ENCODE measurements around the gene SLC2A3.
"Not testable (repeated sequence)": the region's sequence is repeated elsewhere in the genome, so short reads cannot be mapped to it uniquely, and the experiment has no call there.

Gene SLC2A3

DNA sequence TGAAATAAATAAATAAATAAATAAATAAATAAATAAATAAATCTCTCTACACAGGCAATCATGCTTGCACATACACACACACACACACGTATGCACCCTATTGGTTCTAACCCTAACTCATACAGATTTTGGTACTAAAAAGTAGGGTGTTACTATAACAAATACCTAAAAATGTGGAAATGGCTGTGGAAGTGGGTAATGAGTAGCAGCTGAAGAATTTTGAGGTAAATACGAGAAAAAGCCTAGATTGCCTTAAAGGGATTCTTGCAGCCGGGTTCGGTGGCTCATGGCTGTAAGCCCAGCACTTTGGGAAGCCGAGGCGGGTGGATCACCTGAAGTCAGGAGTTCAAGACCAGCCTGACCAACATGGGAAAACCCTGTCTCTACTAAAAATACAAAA is 15.7 kb upstream of the SLC2A3 start:
- DNase-seq (ENCODE audit: low read depth), result no peak

DNA sequence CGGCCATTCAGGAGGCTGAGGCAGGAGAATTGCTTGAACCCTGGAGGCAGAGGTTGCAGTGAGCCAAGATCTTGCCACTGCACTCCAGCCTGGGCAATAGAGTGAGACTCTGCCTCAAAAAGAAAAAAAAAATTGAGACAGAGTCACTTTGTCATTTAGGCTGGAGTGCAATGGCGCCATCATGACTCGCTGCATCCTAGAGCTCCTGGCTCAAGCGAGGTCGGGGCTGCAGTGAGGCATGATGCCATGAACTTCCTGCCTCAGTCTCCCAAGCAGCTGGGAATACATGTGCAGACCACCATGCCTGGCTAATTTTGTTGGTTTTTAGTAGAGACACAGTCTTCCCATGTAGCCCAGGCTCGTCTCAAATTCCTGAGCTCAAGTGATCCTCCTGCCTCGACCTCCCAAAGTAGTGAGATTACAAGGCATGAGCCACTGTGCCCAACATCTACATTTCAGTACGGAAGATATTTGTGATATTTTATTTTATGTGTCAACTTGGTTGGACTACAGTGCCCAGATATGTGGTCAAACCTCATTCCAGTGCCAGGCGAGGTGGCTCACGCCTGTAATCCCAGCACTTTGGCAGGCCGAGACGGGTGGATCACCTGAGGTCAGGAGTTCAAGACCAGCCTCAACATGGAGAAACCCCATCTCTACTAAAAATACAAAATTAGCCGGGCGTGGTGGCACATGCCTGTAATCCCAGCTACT is 14.4 kb upstream of the SLC2A3 start:
- DNase-seq (ENCODE audit: low read depth), result not testable (repeated sequence)

DNA sequence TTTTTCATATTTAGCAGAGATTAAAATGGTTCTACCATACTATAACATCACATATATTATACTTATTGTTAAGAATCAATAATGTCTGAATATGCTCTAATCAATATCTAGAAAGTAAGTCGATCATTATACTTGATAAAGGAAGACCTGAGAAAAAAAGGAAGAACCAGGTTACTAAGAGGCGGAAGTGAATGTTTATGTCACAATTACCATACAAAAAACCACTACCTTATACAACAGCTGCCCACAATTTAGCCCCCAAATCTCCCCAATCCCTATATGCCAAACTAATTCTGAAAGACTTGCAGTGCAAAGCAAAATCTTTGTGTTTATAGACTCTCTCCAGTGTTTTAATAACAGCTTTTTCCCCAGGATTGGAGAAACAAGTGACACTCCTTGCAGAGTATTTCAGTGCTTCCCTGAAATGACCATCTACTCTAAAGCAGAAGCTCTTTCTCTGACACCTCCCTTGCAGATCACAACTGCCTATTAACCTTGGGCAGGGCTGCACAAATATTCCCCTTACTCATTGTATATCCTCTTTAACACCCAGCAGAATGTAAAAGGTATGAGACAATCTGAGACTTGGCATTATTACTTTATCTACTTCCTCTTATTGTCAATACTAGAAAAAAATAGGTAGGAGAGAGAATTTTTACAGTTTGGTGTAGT is 12.7 kb upstream of the SLC2A3 start:
- DNase-seq (ENCODE audit: low read depth), result no peak

- no peak for DNase-seq (ENCODE audit: low read depth)
Measured at GRCh38 chr12:7947011-7947410, 11.0 kb upstream of the SLC2A3 start.

- DNase-seq (ENCODE audit: low read depth), result not testable (repeated sequence)
Measured at GRCh38 chr12:7944760-7945159, 8.8 kb upstream of the SLC2A3 start.

- no peak for DNase-seq (ENCODE audit: low read depth)
Measured at GRCh38 chr12:7940906-7941305, 4.9 kb upstream of the SLC2A3 start.

GRCh38 chr12:7937833-7938506 is 2.0 kb upstream of the SLC2A3 start:
- no peak for DNase-seq (ENCODE audit: low read depth)

DNA sequence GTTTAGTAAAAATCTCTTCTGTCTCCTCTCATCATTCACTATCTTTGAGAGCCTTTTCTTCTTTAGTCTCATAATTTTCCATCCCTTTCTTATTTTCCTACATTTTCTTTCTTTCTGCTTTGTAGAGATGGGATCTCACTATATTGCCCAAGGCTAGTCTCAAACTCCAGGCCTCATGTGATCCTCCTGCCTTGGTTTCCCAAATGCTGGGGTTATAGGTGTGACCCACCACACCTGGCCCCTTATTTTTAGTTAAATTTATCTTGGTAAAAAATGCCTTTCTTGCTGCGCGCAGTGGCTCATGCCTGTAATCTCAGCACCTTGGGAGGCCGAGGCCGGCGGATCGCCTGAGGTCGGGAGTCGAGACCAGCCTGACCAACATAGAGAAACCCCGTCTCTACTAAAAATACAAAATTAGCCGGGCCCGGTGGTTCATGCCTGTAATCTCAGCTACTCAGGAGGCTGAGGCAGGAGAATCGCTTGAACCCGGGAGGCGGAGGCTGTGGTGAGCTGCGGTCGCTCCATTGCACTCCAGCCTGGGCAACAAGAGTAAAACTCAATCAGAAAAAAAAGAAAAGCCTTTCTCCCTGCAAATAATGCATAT is 996 bp downstream of the SLC2A3 start:
- DNase-seq (ENCODE audit: low read depth), result no peak

DNA sequence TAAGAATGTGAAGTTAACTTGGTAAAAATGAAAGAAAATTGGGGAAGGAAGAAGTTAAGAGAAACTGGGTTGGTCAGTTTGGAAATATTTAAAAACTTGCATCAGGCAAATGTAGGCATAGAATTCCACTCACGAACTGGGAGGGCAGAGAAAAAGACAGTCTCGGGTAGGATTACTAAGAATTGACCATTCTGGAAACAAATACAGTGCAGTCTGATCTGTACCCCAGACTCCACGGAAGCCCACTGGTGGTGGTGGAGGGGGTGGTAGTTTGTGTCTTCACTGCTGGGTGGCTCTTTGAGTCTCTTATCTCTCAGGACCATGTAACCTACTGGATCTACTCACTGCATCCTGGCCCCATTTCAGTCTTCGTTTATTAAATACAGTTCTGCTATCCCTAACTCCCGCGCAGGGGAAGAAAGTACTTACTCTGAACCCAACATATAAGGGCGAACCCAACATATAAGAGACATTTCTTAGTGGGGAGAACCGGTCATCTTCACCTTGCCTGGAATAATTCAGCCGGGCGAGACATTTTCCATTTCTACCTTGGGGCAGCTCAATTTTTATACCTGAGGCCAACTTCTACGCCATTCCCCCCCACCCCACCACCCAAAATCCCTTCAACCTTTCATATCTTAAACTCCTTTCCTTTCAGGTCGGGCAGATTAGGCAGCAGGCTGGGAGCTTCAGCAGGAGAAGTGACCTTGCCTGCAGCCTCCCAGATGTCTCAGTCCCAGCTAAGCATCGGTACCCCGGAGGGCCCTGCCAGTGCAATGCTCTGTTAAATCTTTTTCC is 1.7 kb downstream of the SLC2A3 start:
- no peak for DNase-seq (ENCODE audit: low read depth)

- peak; percentile 69 for DNase-seq (ENCODE audit: low read depth)
Measured at GRCh38 chr12:7933255-7933726, 2.7 kb downstream of the SLC2A3 start.

GRCh38 chr12:7932599-7933240 is 3.3 kb downstream of the SLC2A3 start:
- not testable (repeated sequence) for DNase-seq (ENCODE audit: low read depth)

- no peak for DNase-seq (ENCODE audit: low read depth)
Measured at GRCh38 chr12:7929083-7929792, 6.7 kb downstream of the SLC2A3 start.

- DNase-seq (ENCODE audit: low read depth), result no peak
Measured at GRCh38 chr12:7927470-7927869, 8.5 kb downstream of the SLC2A3 start.

DNA sequence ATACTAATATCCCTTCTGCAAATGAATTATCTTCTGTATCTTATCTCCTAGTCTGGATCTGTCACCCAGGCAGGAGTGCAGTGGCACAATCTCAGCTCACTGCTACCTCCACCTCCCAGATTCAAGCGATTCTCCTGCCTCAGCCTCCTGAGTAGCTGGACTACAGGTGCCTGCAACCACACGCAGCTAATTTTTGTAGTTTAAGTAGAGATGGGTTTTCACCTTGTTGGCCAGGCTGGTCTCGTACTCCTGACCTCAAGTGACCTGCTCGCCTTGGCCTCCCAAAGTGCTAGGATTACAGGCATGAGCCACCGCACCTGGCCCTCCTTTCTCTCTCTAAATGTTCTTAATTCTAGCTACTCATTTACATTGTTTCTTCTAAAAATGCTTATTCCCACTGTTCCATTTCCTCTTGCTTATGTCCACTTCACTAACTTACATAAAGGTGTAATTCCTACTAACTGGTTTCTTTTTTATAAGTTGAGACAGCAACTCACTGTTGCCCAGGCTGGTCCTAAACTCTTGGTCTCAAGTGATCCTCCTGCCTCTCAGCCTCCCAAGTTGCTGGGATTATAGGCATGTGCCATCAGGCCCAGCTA is 9.8 kb downstream of the SLC2A3 start:
- not testable (repeated sequence) for DNase-seq (ENCODE audit: low read depth)

DNA sequence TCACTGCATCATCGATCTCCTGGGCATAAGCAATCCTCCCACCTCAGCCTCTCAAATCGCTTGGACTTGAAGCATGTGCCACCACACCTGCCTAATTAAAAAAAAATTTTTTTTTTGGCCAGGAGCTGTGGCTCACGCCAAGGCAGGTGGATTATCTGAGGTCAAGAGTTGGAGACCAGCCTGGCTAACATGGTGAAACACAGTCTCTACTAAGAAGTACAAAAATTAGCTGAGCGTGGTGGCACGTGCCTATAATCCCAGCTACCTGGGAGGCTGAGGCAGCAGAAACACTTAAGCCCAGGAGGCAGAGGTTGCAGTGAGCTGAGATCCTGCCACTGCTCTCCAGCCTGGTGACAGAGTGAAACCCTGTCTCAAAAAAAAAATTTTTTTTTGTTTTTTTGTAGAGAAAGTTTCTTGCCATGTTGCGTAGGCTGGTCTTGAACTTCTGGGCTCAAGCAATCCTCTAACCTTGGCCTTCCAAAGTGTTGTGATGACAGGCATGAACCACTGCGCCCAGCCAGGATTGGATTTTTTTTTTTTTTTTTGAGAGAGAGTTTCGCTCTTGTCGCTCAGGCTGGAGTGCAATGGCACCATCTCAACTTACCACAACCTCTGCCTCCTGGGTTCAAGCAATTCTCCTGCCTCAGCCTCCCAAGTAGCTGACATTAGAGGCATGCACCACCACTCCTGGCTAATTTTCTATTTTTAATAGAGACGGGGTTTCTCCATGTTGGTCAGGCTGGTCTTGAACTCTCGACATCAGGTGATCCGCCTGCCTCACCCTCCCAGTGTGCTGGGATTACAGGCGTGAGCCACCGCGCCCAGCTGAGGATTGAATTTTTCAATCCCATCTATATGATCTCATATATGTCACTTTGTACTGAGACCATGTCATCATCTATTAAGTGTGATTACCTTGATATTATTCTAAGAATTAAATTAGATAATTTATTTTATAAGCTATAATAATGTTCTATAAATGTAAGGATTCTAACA is 12.4 kb downstream of the SLC2A3 start:
- no peak for DNase-seq (ENCODE audit: low read depth)

DNA sequence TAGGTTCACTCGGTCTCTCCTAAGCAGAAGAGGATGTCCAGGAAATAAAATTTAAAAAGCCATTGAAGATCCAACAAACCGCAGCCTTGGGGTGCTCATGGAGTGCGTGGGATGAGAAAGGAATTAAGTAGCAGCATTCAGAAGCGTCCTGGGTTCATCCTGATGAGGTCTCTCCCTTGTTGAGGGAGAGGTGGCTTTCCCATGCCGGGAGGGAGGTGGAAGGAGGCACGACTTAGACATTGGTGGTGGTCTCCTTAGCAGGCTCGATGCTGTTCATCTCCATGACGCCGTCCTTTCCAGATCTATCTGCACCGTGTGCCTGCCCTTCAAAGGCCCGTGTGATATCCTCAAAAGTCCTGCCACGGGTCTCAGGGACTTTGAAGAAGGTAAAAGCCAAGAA is 14.8 kb downstream of the SLC2A3 start:
- not testable (repeated sequence) for DNase-seq (ENCODE audit: low read depth)

GRCh38 chr12:7918268-7918590 is 17.8 kb downstream of the SLC2A3 start:
- not testable (repeated sequence) for DNase-seq (ENCODE audit: low read depth)

GRCh38 chr12:7917392-7918267 is 18.4 kb downstream of the SLC2A3 start:
- DNase-seq (ENCODE audit: low read depth), result no peak

All from T follicular helper cell (primary cell).